Body of pancreas (tissue), 4 donors: ENCODE results near the gene DCDC2.

Experiments used
- CTCF ChIP-seq, 7 experiments: fragments of 450-650 bp in 4 of 7; fragments of 200-600 bp in 3 of 7; sonication (generic) in 3 of 7; IDR thresholded peaks; one replicate each; pipeline ENCODE4 v1.5.1; 2016 to 2019; ENCODE audit warnings: antibody characterized with exemption in 7 of 7
- POLR2A ChIP-seq, 3 donors: fragments of 450-650 bp; IDR thresholded peaks; one replicate each; pipeline ENCODE4 v1.6.1; 2016; ENCODE audit warnings: antibody characterized with exemption in 3 of 3, mild to moderate bottlenecking in 2 of 3

- TF ChIP-seq POLR2A (IDR thresholded peaks at IDR 0.05) (no peak), CTCF (IDR thresholded peaks at IDR 0.05) (no peak)
Observed at GRCh38 chr6:24251339-24251738, 106.5 kb downstream of the DCDC2 start.
